Measurements from ENCODE around the gene CETN1.

Gene CETN1

GRCh38 chr18:570697-571096 lies 9.5 kb upstream of the CETN1 start:
- H3K27ac ChIP-seq (replicated peaks), result no peak overlapping the region
- TF ChIP-seq CTCF (IDR thresholded peaks at IDR 0.05; ENCODE audit: insufficient read depth, low read length) (no peak), SPI1 (IDR thresholded peaks at IDR 0.05; ENCODE audit: borderline replicate concordance, low read depth) (no peak), POLR2AphosphoS5 (IDR thresholded peaks at IDR 0.05; ENCODE audit: low read depth) (no peak), REST (IDR thresholded peaks at IDR 0.05; ENCODE audit: insufficient replicate concordance, low read depth) (no peak), GABPA (IDR thresholded peaks at IDR 0.05; ENCODE audit: low read depth) (no peak)
- H3K27me3 ChIP-seq (ENCODE audit: insufficient read depth, poor library complexity, severe bottlenecking), result peaks cover 3% of the 10 kb centered on the region
- no peak overlapping the region for H3K4me3 ChIP-seq (replicated peaks; ENCODE audit: insufficient read depth, low read length)
- no peak for DNase-seq (ENCODE audit: low read depth in 1 of 2, low spot score in 1 of 2)

- Histone ChIP-seq H3K4me3 (replicated peaks; ENCODE audit: insufficient read depth, low read length) (no peak overlapping the region), H3K27ac (replicated peaks) (no peak overlapping the region), H3K27me3 (ENCODE audit: insufficient read depth, poor library complexity, severe bottlenecking) (peaks cover 3% of the 10 kb centered on the region)
- DNase-seq (ENCODE audit: low read depth in 1 of 2, low spot score in 1 of 2), result no peak
- TF ChIP-seq GABPA (IDR thresholded peaks at IDR 0.05; ENCODE audit: low read depth) (no peak), POLR2AphosphoS5 (IDR thresholded peaks at IDR 0.05; ENCODE audit: low read depth) (no peak), REST (IDR thresholded peaks at IDR 0.05; ENCODE audit: insufficient replicate concordance, low read depth) (no peak), SPI1 (IDR thresholded peaks at IDR 0.05; ENCODE audit: borderline replicate concordance, low read depth) (no peak), CTCF (IDR thresholded peaks at IDR 0.05; ENCODE audit: insufficient read depth, low read length) (no peak)
Measured at GRCh38 chr18:572091-572830, 7.9 kb upstream of the CETN1 start.

- no peak for DNase-seq (ENCODE audit: low read depth in 1 of 2, low spot score in 1 of 2)
- H3K27ac ChIP-seq (replicated peaks), result no peak overlapping the region
- H3K4me3 ChIP-seq (replicated peaks; ENCODE audit: insufficient read depth, low read length), result no peak overlapping the region
- peaks cover 3% of the 10 kb centered on the region for H3K27me3 ChIP-seq (ENCODE audit: insufficient read depth, poor library complexity, severe bottlenecking)
- TF ChIP-seq CTCF (IDR thresholded peaks at IDR 0.05; ENCODE audit: insufficient read depth, low read length) (no peak), GABPA (IDR thresholded peaks at IDR 0.05; ENCODE audit: low read depth) (no peak)
Measured at GRCh38 chr18:572831-573289, 7.3 kb upstream of the CETN1 start.

- TF ChIP-seq SPI1 (IDR thresholded peaks at IDR 0.05; ENCODE audit: borderline replicate concordance, low read depth), result no peak
- TF ChIP-seq REST (IDR thresholded peaks at IDR 0.05; ENCODE audit: insufficient replicate concordance, low read depth), result no peak
- TF ChIP-seq GABPA (IDR thresholded peaks at IDR 0.05; ENCODE audit: low read depth), result no peak
- no peak for TF ChIP-seq POLR2AphosphoS5 (IDR thresholded peaks at IDR 0.05; ENCODE audit: low read depth)
- peaks cover 3% of the 10 kb centered on the region for H3K27me3 ChIP-seq (ENCODE audit: insufficient read depth, poor library complexity, severe bottlenecking)
- no peak overlapping the region for H3K4me3 ChIP-seq (replicated peaks; ENCODE audit: insufficient read depth, low read length)
- DNase-seq (ENCODE audit: low read depth in 1 of 2, low spot score in 1 of 2), result no peak
- no peak overlapping the region for H3K27ac ChIP-seq (replicated peaks)
Measured at GRCh38 chr18:573385-573784, 6.8 kb upstream of the CETN1 start.
